PC-3 (cell line): ENCODE results near the gene ADAT3.

Experiments used
- CTCF ChIP-seq: fragments of 300-600 bp; sonication (generic); conservative IDR thresholded peaks from 2 replicates; pipeline ENCODE4 v1.5.1; 2017; ENCODE audit warnings: antibody characterized with exemption, low read depth, mild to moderate bottlenecking, low read length
- EZH2phosphoT487 ChIP-seq: fragments of 300-600 bp; sonication (generic); IDR thresholded peaks from 2 replicates; pipeline ENCODE4 v1.6.1; 2018; ENCODE audit warnings: mild to moderate bottlenecking, antibody characterized with exemption, low read length, borderline replicate concordance

- TF ChIP-seq CTCF (no peak), EZH2phosphoT487 (no peak)
Observed at GRCh38 chr19:1917926-1918325, 12.7 kb downstream of the ADAT3 start.
